ENCODE data around the gene KLLN. TPM values are rescaled to one million over a fixed set of nuclear protein-coding genes. Genes with fewer than 3 reads are reported as not detected.

The KLLN gene
- total and polyA plus RNA-seq, 7 donors = 0.07 to 0.96 (median 0.32) TPM

DNA sequence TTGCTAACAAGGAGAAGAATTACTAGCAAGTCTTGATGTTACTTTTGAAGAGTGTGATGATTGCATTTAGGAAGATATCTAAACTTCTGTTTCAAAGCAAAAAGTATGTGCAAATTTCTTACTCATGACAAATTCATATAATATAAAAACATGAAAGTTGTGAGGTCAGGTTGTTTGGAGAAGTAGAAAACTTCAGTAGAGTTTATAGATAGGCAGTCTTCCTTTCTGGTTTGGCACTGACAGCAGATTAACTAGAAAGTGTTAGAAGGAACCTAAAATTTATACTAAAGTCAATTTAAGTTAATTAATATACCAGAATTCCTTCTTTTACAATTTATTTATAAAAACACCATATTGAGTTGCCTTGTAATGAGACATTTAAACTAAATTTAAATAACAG, 17.0 kb upstream of the KLLN start:
- no peak for TF ChIP-seq CTCF (IDR thresholded peaks at IDR 0.05)
- Histone ChIP-seq H3K27ac (no peak overlapping the region), H3K9me3 (no peaks in the 10 kb centered on the region), H3K36me3 (ENCODE audit: insufficient read depth in 1 of 2, low read depth in 1 of 2) (peaks cover 0 to 5% of the 10 kb centered on the region in 2 donors), H3K4me3 (no peak overlapping the region), H3K4me1 (peaks cover 48% of the 10 kb centered on the region), H3K27me3 (ENCODE audit: insufficient read depth in 3 of 3, low read length in 2 of 3) (no peaks in the 10 kb centered on the region)
- intact Hi-C loops (cut with DNase I) = loop anchor here in 1 of 2 donors (10.0 kb wide), 1 partner anchor 74 kb away; no protein-coding TSS in a partner anchor
- ATAC-seq (no peak), DNase-seq (no peak)

GRCh38 chr10:87878664-87879459, 15.5 kb upstream of the KLLN start:
- Histone ChIP-seq H3K36me3 (ENCODE audit: insufficient read depth in 1 of 2, low read depth in 1 of 2) (peaks cover 0 to 5% of the 10 kb centered on the region in 2 donors), H3K27me3 (ENCODE audit: insufficient read depth in 3 of 3, low read length in 2 of 3) (no peaks in the 10 kb centered on the region), H3K4me3 (peak overlapping the region; percentile 5), H3K4me1 (peaks cover 60% of the 10 kb centered on the region), H3K27ac (no peak overlapping the region), H3K9me3 (no peaks in the 10 kb centered on the region)
- intact Hi-C loops (cut with DNase I) = no loop called here
- WGBS, 3 donors = 51 to 71% (median 54%) methylated on average over 9 of the region's 9 CpGs
- ATAC-seq (peak in 1 of 4 donors; percentile 31), DNase-seq (no peak)
- TF ChIP-seq CTCF (IDR thresholded peaks at IDR 0.05) = no peak

GRCh38 chr10:87875929-87876571, 12.7 kb upstream of the KLLN start:
- peaks cover 0 to 5% of the 10 kb centered on the region in 2 donors for H3K36me3 ChIP-seq (ENCODE audit: insufficient read depth in 1 of 2, low read depth in 1 of 2)
- H3K9me3 ChIP-seq = no peaks in the 10 kb centered on the region
- H3K27me3 ChIP-seq (ENCODE audit: insufficient read depth in 3 of 3, low read length in 2 of 3) = no peaks in the 10 kb centered on the region
- WGBS, 3 donors = 17 to 30% (median 22%) methylated on average over 4 of the region's 4 CpGs
- peaks cover 61% of the 10 kb centered on the region for H3K4me1 ChIP-seq
- H3K27ac ChIP-seq = no peak overlapping the region
- peak overlapping the region; percentile 9 for H3K4me3 ChIP-seq
- ATAC-seq (no peak), DNase-seq (no peak)
- intact Hi-C loops (cut with DNase I) = no loop called here
- TF ChIP-seq CTCF (IDR thresholded peaks at IDR 0.05) = no peak

DNA sequence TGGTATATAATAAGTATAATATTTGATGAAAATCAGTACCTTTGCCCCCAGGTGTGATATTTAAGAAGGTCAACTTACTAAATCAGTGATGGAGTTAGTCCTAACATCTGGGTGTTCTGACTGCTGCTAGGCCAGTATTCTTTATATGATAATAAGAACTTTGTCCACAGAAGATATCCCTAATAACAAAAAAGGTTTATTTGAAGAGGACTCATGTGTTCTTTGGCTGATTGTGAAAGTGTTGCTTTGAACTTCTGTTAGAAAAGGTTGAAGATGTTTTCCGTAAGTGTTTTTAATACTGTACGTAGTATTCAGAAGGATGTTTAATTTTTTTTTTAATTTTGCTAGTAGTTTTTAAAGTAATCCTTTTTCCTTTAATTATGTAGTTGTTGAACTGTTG, 10.3 kb upstream of the KLLN start:
- Histone ChIP-seq H3K4me3 (peak overlapping the region; percentile 0), H3K4me1 (peaks cover 71% of the 10 kb centered on the region), H3K27ac (no peak overlapping the region), H3K9me3 (no peaks in the 10 kb centered on the region), H3K36me3 (ENCODE audit: insufficient read depth in 1 of 2, low read depth in 1 of 2) (peaks cover 0 to 5% of the 10 kb centered on the region in 2 donors), H3K27me3 (ENCODE audit: insufficient read depth in 3 of 3, low read length in 2 of 3) (no peaks in the 10 kb centered on the region)
- no peak for TF ChIP-seq CTCF (IDR thresholded peaks at IDR 0.05)
- WGBS, 3 donors = 83 to 88% (median 85%) methylated on average over 2 of the region's 2 CpGs
- DNase-seq (no peak), ATAC-seq (no peak)
- intact Hi-C loops (cut with DNase I) = no loop called here

All from psoas muscle (tissue), 8 donors.